HepG2 (cell line): ENCODE measurements around the gene PSMD9. TPM values are rescaled to one million over a fixed set of nuclear protein-coding genes. Genes with fewer than 3 reads are reported as not detected.

Experiments used
- ATAC-seq: fragments of 200-7000 bp; cut with Tn5 transposase; 3 replicates; pipeline ENCODE4 v1.9.1; 2020; ENCODE audit warnings: mild to moderate bottlenecking, moderate library complexity
- BruUV-seq: library from RNA; stranded (reverse); fragments of 400-500 nt; replicated peaks from 2 replicates; lab custom pipeline; 2021; lab: Mats Ljungman, UMichigan
- CTCF ChIA-PET: fragments of 300-600 bp; formaldehyde crosslinking; extraction: SDS; loops from one replicate; lab custom pipeline; 2021; ENCODE audit warnings: low total read pairs, inconsistent platforms, low intra/inter-chr PET ratio; lab: Yijun Ruan, JAX
- POLR2A ChIA-PET: fragments of 350-600 bp; sonication (Branson Sonifier 250); formaldehyde crosslinking; loops from one replicate; lab custom pipeline; 2020; ENCODE audit warnings: antibody characterized with exemption, inconsistent platforms; lab: Yijun Ruan, JAX
- DNase-seq: peaks from one replicate; pipeline ENCODE4 v3.0.0-alpha.2; 2015; ENCODE audit warnings: low spot score
- FAIRE-seq: peaks from 3 replicates; lab custom pipeline; 2011; peaks lifted over from hg19 to GRCh38; lab: Jason Lieb, UNC
- H2AFZ ChIP-seq: one replicate; pipeline ENCODE4 v1.6.1; 2011; ENCODE audit warnings: low read length, inconsistent platforms
- H3K27ac ChIP-seq: fragments of 300-600 bp; 3 replicates; pipeline ENCODE4 v1.8.0; 2011; ENCODE audit warnings: mixed run types, mild to moderate bottlenecking, mixed read lengths, low read length, inconsistent platforms; ENCODE audit not compliant: insufficient read depth; ENCODE audit errors: extremely low read length
- H3K27me3 ChIP-seq, 2 experiments: fragments of 200-600 bp in 1 of 2; 2 replicates in 1 of 2; 3 replicates in 1 of 2; pipeline versions ENCODE4 v1.6.0 to v1.8.0; 2011; ENCODE audit warnings: low read length in 2 of 2, mild to moderate bottlenecking in 2 of 2, moderate library complexity in 2 of 2, inconsistent platforms in 1 of 2; ENCODE audit not compliant: insufficient read depth in 2 of 2, control insufficient read depth in 1 of 2
- H3K36me3 ChIP-seq, 2 experiments: fragments of 200-600 bp in 1 of 2; replicated peaks in 1 of 2; 2 replicates in 1 of 2; 3 replicates in 1 of 2; pipeline versions ENCODE4 v1.5.1 to v1.8.0; 2011; ENCODE audit warnings: low read length in 2 of 2, inconsistent platforms in 1 of 2; ENCODE audit not compliant: insufficient read depth in 2 of 2, control insufficient read depth in 1 of 2
- H3K4me1 ChIP-seq: 2 replicates; pipeline ENCODE4 v1.5.1; 2012; ENCODE audit warnings: low read length, inconsistent platforms; ENCODE audit not compliant: insufficient read depth
- H3K4me2 ChIP-seq: 2 replicates; pipeline ENCODE4 v1.6.0; 2011; ENCODE audit warnings: low read depth, low read length, inconsistent platforms
- H3K4me3 ChIP-seq, 3 experiments: fragments of 200-600 bp in 1 of 3; sonication (generic), shearing (Covaris generic) in 1 of 3; replicated peaks in 1 of 3; 2 replicates each; pipeline ENCODE4 v1.5.1; 2011 to 2016; ENCODE audit warnings: low read length in 3 of 3, inconsistent platforms in 2 of 3, low read depth in 2 of 3, mild to moderate bottlenecking in 2 of 3, control low read depth in 1 of 3, mixed read lengths in 1 of 3; ENCODE audit not compliant: insufficient read depth in 1 of 3
- H3K79me2 ChIP-seq: one replicate; pipeline ENCODE4 v1.6.1; 2011; ENCODE audit warnings: low read length, inconsistent platforms; ENCODE audit not compliant: insufficient read depth
- H3K9ac ChIP-seq: 2 replicates; pipeline ENCODE4 v1.6.0; 2011; ENCODE audit warnings: mild to moderate bottlenecking, low read depth, low read length, inconsistent platforms; ENCODE audit not compliant: insufficient read depth
- H3K9me3 ChIP-seq: 2 replicates; pipeline ENCODE4 v1.5.1; 2012; ENCODE audit warnings: mild to moderate bottlenecking, low read length
- H4K20me1 ChIP-seq: 2 replicates; pipeline ENCODE4 v1.6.0; 2011; ENCODE audit warnings: inconsistent platforms, mild to moderate bottlenecking, low read length, moderate library complexity; ENCODE audit not compliant: insufficient read depth
- AGO1 ChIP-seq: fragments of 200-400 bp; formaldehyde crosslinking; IDR thresholded peaks from 2 replicates; pipeline ENCODE4 v1.6.1; 2017; ENCODE audit warnings: mild to moderate bottlenecking, low read depth, low read length, moderate library complexity; ENCODE audit not compliant: poor library complexity, severe bottlenecking
- AKAP8 ChIP-seq: sonication (generic); formaldehyde crosslinking; IDR thresholded peaks from 2 replicates; pipeline ENCODE4 v1.5.1; 2020; ENCODE audit warnings: mild to moderate bottlenecking, missing genetic modification reagents
- ARNTL ChIP-seq: sonication (generic); formaldehyde crosslinking; IDR thresholded peaks from 2 replicates; pipeline ENCODE4 v1.4.0; 2020; ENCODE audit warnings: mild to moderate bottlenecking, missing genetic modification reagents
- CREB1 ChIP-seq, 2 experiments: fragments of 450-650 bp in 1 of 2; IDR thresholded peaks; 2 replicates each; pipeline ENCODE4 v1.6.1; 2016 to 2017; ENCODE audit warnings: control low read depth in 1 of 2, mild to moderate bottlenecking in 1 of 2, missing compliant biosample characterization in 1 of 2, missing genetic modification characterization in 1 of 2
- ETS1 ChIP-seq: sonication (generic); formaldehyde crosslinking; IDR thresholded peaks from 2 replicates; pipeline ENCODE4 v1.4.0; 2020; ENCODE audit warnings: missing genetic modification reagents
- GTF2F1 ChIP-seq: fragments of 150-350 bp; IDR thresholded peaks from 2 replicates; pipeline ENCODE4 v1.6.1; 2014; ENCODE audit warnings: low read length
- KLF11 ChIP-seq: IDR thresholded peaks from 2 replicates; pipeline ENCODE4 v1.6.1; 2016; ENCODE audit warnings: missing compliant biosample characterization
- PTBP1 ChIP-seq: fragments of 200-400 bp; formaldehyde crosslinking; IDR thresholded peaks from 2 replicates; pipeline ENCODE4 v1.6.1; 2018; ENCODE audit warnings: low read length, low read depth; ENCODE audit not compliant: poor library complexity, severe bottlenecking
- STAT5B ChIP-seq: sonication (generic); formaldehyde crosslinking; IDR thresholded peaks from 2 replicates; pipeline ENCODE4 v1.4.0; 2020; ENCODE audit warnings: missing genetic modification reagents
- ZBTB49 ChIP-seq: sonication (generic); formaldehyde crosslinking; IDR thresholded peaks from 2 replicates; pipeline ENCODE4 v1.4.0; 2020; ENCODE audit warnings: missing genetic modification reagents, borderline replicate concordance
- ZNF124 ChIP-seq: sonication (generic); formaldehyde crosslinking; IDR thresholded peaks from 2 replicates; pipeline ENCODE4 v1.4.0; 2020; ENCODE audit warnings: missing genetic modification reagents
- ZNF639 ChIP-seq: conservative IDR thresholded peaks from 2 replicates; pipeline ENCODE4 v1.6.1; 2018; ENCODE audit warnings: missing genetic modification reagents
- WGBS: methylation state at CpG from one replicate; pipeline ENCODE4 v1.1.6; 2017; ENCODE audit warnings: low lambda C conversion rate; 5-methylcytosine and 5-hydroxymethylcytosine counted together
- in situ Hi-C: cut with HindIII; loops from 2 replicates; pipeline ENCODE4 v1.10.0; 2017; ENCODE audit warnings: low pct_unique_long_range_greater_than_20kb; ENCODE audit not compliant: extremely low pct_ligation_motif_present
- intact Hi-C: fragments of 100-400 bp; cut with micrococcal nuclease; formaldehyde crosslinking; loops from one replicate; pipeline ENCODE4 v1.10.0; 2022; ENCODE audit not compliant: unreplicated experiment
- polyA plus RNA-seq, 8 experiments: library from polyadenylated mRNA; depleted of rRNA in 3 of 8; stranded (reverse) in 7 of 8; unstranded in 1 of 8; fragments of >200 nt; fragmentation: Illumina TruSeq in 4 of 8; extraction: Trizol in 4 of 8; gene quantifications; 2 replicates each; pipeline versions ENCODE4 v1.2.1 to v1.2.3, GENCODE V29; 2011 to 2016; ENCODE audit warnings: low read depth in 4 of 8, missing spikeins in 1 of 8, mixed read lengths in 1 of 8; ENCODE audit not compliant: insufficient read depth in 1 of 8
- total RNA-seq, 5 experiments: library from RNA; depleted of rRNA; stranded (reverse); fragments of >200 nt; fragmentation: Illumina TruSeq; extraction: Trizol; gene quantifications; 2 replicates each; pipeline ENCODE4 v1.2.3, GENCODE V29; 2016; ENCODE audit warnings: low read depth in 1 of 5

Gene PSMD9
- total and polyA plus RNA-seq, 2 of the 13 experiments (the other 11 are each of a cell fraction or from before 2014, with no cell fraction given), result 41.4 to 61.1 TPM

GRCh38 chr12:121939186-121939585, 50.6 kb downstream of the PSMD9 start:
- BruUV-seq, result no TSS peak
- H3K4me2 ChIP-seq, result no peak overlapping the region
- H3K79me2 ChIP-seq, result no peaks in the 10 kb centered on the region
- intact Hi-C loops (no loop called here), in situ Hi-C loops (no loop called here)
- no peaks in the 10 kb centered on the region for H4K20me1 ChIP-seq
- POLR2A ChIA-PET, result no interaction called here
- no peaks in the 10 kb centered on the region; a peak in 1 of 5 replicates for H3K36me3 ChIP-seq
- CTCF ChIA-PET, result no interaction called here
- TF ChIP-seq GTF2F1 (no peak), CREB1 (IDR thresholded peaks at IDR 0.05) (no peak), CREB1 (CRISPR knock-in tag; IDR thresholded peaks at IDR 0.05) (no peak), ZNF124 (CRISPR knock-in tag) (0 out of 2 replicates have a peak, but pooled peaks have one; percentile 53)
- H3K4me3 ChIP-seq, result no peak overlapping the region
- WGBS, result 26% methylated on average over 7 of the region's 7 CpGs
- H3K27me3 ChIP-seq, result no peaks in the 10 kb centered on the region
- DNase-seq, result no peak
- peaks cover 16% of the 10 kb centered on the region for H3K4me1 ChIP-seq
- no peak overlapping the region for H2AFZ ChIP-seq
- H3K9me3 ChIP-seq, result no peaks in the 10 kb centered on the region
- peak; percentile 71 for ATAC-seq
- no peak overlapping the region for H3K9ac ChIP-seq
- no peak overlapping the region for H3K27ac ChIP-seq
- FAIRE-seq, result no peak

GRCh38 chr12:121939992-121940766, 51.6 kb downstream of the PSMD9 start:
- Histone ChIP-seq H3K9me3 (no peaks in the 10 kb centered on the region), H3K9ac (no peak overlapping the region), H3K27ac (no peak overlapping the region), H4K20me1 (no peaks in the 10 kb centered on the region), H2AFZ (no peak overlapping the region), H3K36me3 (no peaks in the 10 kb centered on the region; a peak in 1 of 5 replicates), H3K27me3 (no peaks in the 10 kb centered on the region), H3K4me2 (no peak overlapping the region), H3K4me3 (no peak overlapping the region), H3K79me2 (no peaks in the 10 kb centered on the region), H3K4me1 (peaks cover 16% of the 10 kb centered on the region)
- no TSS peak for BruUV-seq
- ChIA-PET CTCF (no interaction called here), POLR2A (no interaction called here)
- in situ Hi-C loops, result no loop called here
- ATAC-seq (no peak), DNase-seq (no peak), FAIRE-seq (no peak)
- intact Hi-C loops, result no loop called here
- 67% methylated on average over 4 of the region's 4 CpGs for whole genome bisulfite sequencing
- TF ChIP-seq ZBTB49 (CRISPR knock-in tag) (no peak), PTBP1 (no peak), STAT5B (CRISPR knock-in tag) (no peak), ARNTL (CRISPR knock-in tag) (no peak), KLF11 (CRISPR knock-in tag) (no peak), AGO1 (no peak), ETS1 (no peak), ZNF639 (no peak), AKAP8 (CRISPR knock-in tag) (no peak)
